ENCODE measurements around the gene HELZ2. TPM values are rescaled to one million over a fixed set of nuclear protein-coding genes. Genes with fewer than 3 reads are reported as not detected.

HELZ2 gene
- total and polyA plus RNA-seq, 2 experiments from 2014 or later: 5.2 to 48.9 TPM

- Mint-ChIP-seq H3K36me3 (ENCODE audit: low read depth) (peaks cover 35% of the 10 kb centered on the region), H3K9me3 (0 out of 3 replicates have a peak, but pooled peaks cover 2% of the 10 kb centered on the region), H3K27me3 (ENCODE audit: insufficient read depth, low read depth, poor library complexity) (peaks cover 12% of the 10 kb centered on the region), H3K4me3 (no peak overlapping the region), H3K4me1 (peaks cover 15% of the 10 kb centered on the region), H3K27ac (peak overlapping the region; percentile 33; the same call in 1 of the 2 replicates)
- H3K79me2 ChIP-seq (replicated peaks; ENCODE audit: insufficient read depth): peaks cover 66% of the 10 kb centered on the region
- no peak overlapping the region for H2AFZ ChIP-seq
- H3K27me3 ChIP-seq (ENCODE audit: insufficient read depth): no peaks in the 10 kb centered on the region
- no peak overlapping the region for H3K4me2 ChIP-seq
- H3F3A ChIP-seq (replicated peaks; ENCODE audit: low read depth): no peaks in the 10 kb centered on the region
- DNase-seq (ENCODE audit: low spot score) (no peak), ATAC-seq (no peak)
- H4K20me1 ChIP-seq (replicated peaks; ENCODE audit: insufficient read depth): no peaks in the 10 kb centered on the region; the same call in 1 of the 2 replicates
- no peaks in the 10 kb centered on the region; the same call in 1 of the 2 replicates for H3K4me1 ChIP-seq (ENCODE audit: insufficient read depth)
- no peak overlapping the region for H3K27ac ChIP-seq (ENCODE audit: low read depth)
- no peaks in the 10 kb centered on the region for H3K36me3 ChIP-seq (ENCODE audit: insufficient read depth)
- H3K9me2 ChIP-seq (ENCODE audit: insufficient read depth): no peaks in the 10 kb centered on the region
- no peak overlapping the region for H3K4me3 ChIP-seq
- TF ChIP-seq ZNF331 (CRISPR knock-in tag; IDR thresholded peaks at IDR 0.05; ENCODE audit: low read depth) (no peak), EZH2 (IDR thresholded peaks at IDR 0.05; ENCODE audit: low read depth, unreplicated experiment) (no peak), CTCF (conservative IDR thresholded peaks at IDR 0.05; ENCODE audit: low read depth in 2 of 2) (no peak), EZH2phosphoT487 (IDR thresholded peaks at IDR 0.05; ENCODE audit: unreplicated experiment) (no peak), POLR2AphosphoS5 (IDR thresholded peaks at IDR 0.05; ENCODE audit: low read depth) (no peak)
Observed at GRCh38 chr20:63620991-63621390, 47.0 kb upstream of the HELZ2 start.

- no peak for ATAC-seq
- H3K9me3 Mint-ChIP-seq: peaks cover 12% of the 10 kb centered on the region
- no peak overlapping the region for H3K4me3 Mint-ChIP-seq
Observed at GRCh38 chr20:63619505-63619904, 45.5 kb upstream of the HELZ2 start.

More at GRCh38 chr20:63619505-63619904, 45.5 kb upstream of the HELZ2 start:
- H3K27ac ChIP-seq (ENCODE audit: low read depth): 0 out of 2 replicates have a peak overlapping the region, but pooled peaks have one; percentile 55
- no peak overlapping the region for H3K27ac Mint-ChIP-seq
- peaks cover 8% of the 10 kb centered on the region for H3K27me3 Mint-ChIP-seq (ENCODE audit: insufficient read depth, low read depth, poor library complexity)
- DNase-seq (ENCODE audit: low spot score): no peak
- H4K20me1 ChIP-seq (replicated peaks; ENCODE audit: insufficient read depth): no peaks in the 10 kb centered on the region; the same call in 1 of the 2 replicates
- H3K36me3 Mint-ChIP-seq (ENCODE audit: low read depth): peaks cover 47% of the 10 kb centered on the region
- no peaks in the 10 kb centered on the region for H3F3A ChIP-seq (replicated peaks; ENCODE audit: low read depth)
- no peaks in the 10 kb centered on the region; the same call in 1 of the 2 replicates for H3K4me1 ChIP-seq (ENCODE audit: insufficient read depth)
- TF ChIP-seq CTCF (conservative IDR thresholded peaks at IDR 0.05; ENCODE audit: low read depth in 2 of 2) (no peak), ETS1 (IDR thresholded peaks at IDR 0.05) (no peak), NANOG (IDR thresholded peaks at IDR 0.05; ENCODE audit: borderline replicate concordance) (no peak), REST (IDR thresholded peaks at IDR 0.05; ENCODE audit: unreplicated experiment) (no peak)
- H3K4me1 Mint-ChIP-seq: peaks cover 11% of the 10 kb centered on the region
- no peaks in the 10 kb centered on the region; the same call in 1 of the 2 replicates for H3K36me3 ChIP-seq (ENCODE audit: insufficient read depth)
- no peaks in the 10 kb centered on the region for H3K9me2 ChIP-seq (ENCODE audit: insufficient read depth)
- H2AFZ ChIP-seq: no peak overlapping the region
- H3K27me3 ChIP-seq (ENCODE audit: insufficient read depth): no peaks in the 10 kb centered on the region
- H3K79me2 ChIP-seq (replicated peaks; ENCODE audit: insufficient read depth): peaks cover 53% of the 10 kb centered on the region
- no peak overlapping the region for H3K4me3 ChIP-seq
- H3K4me2 ChIP-seq: no peak overlapping the region
